ENCODE data around the gene HKDC1.

DNA sequence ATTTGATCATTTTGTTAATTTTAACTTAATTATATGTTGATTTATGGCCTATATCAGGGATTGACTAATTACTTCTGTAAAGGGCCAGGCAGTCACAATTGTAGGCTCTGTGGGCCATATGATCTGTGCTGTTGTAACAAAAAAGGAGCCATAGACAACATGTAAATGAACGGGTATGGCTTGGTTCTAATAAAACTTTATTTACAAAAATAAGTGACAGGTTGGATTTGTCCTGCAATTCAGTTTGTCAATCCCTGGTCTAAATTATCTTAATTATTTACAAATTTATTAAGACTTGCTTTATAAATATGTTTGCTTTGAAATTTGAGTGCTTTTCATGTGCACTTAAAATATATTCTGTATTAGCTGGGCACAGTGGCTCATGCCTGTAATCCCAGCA, 55.3 kb downstream of the HKDC1 start:
- TF ChIP-seq EZH2 (IDR thresholded peaks at IDR 0.05; ENCODE audit: insufficient read depth, poor library complexity, severe bottlenecking) (no peak), EZH2phosphoT487 (IDR thresholded peaks at IDR 0.05; ENCODE audit: insufficient read depth, low read depth) (no peak)

Measured in GM23248 (cell line).